GM23248 (cell line): ENCODE results near the gene SLIT3. TPM values are rescaled to one million over a fixed set of nuclear protein-coding genes. Genes with fewer than 3 reads are reported as not detected.
A peak's percentile ranks its signal among the peaks of the same experiment; 100 is the strongest.

Source experiments
- DNase-seq: peaks from one replicate; pipeline ENCODE4 v3.0.0-alpha.2; 2015
- H2AFZ ChIP-seq: fragments of 200-600 bp; sonication (generic); 2 replicates; pipeline ENCODE4 v1.6.1; 2016; ENCODE audit warnings: antibody characterized with exemption
- H3F3A ChIP-seq: fragments of 200-600 bp; sonication (generic); 2 replicates; pipeline ENCODE4 v1.6.1; 2016; ENCODE audit warnings: mild to moderate bottlenecking, antibody characterized with exemption, mixed run types; ENCODE audit not compliant: insufficient read depth
- H3K27ac ChIP-seq: fragments of 200-600 bp; sonication (generic); 2 replicates; pipeline ENCODE4 v1.5.1; 2016; ENCODE audit warnings: mild to moderate bottlenecking
- H3K27me3 ChIP-seq: fragments of 200-600 bp; sonication (generic); replicated peaks from 2 replicates; pipeline ENCODE4 v1.6.1; 2016; ENCODE audit warnings: mild to moderate bottlenecking; ENCODE audit not compliant: insufficient read depth
- H3K36me3 ChIP-seq: fragments of 200-600 bp; sonication (generic); 2 replicates; pipeline ENCODE4 v1.6.1; 2016; ENCODE audit warnings: low read depth, mild to moderate bottlenecking
- H3K4me1 ChIP-seq: fragments of 200-600 bp; sonication (generic); 2 replicates; pipeline ENCODE4 v1.6.1; 2016; ENCODE audit warnings: mild to moderate bottlenecking; ENCODE audit not compliant: insufficient read depth
- H3K4me2 ChIP-seq: fragments of 200-600 bp; sonication (generic); one replicate; pipeline ENCODE4 v1.6.1; 2016; ENCODE audit warnings: mild to moderate bottlenecking; ENCODE audit not compliant: unreplicated experiment
- H3K4me3 ChIP-seq: fragments of 200-600 bp; sonication (generic); 2 replicates; pipeline ENCODE4 v1.5.1; 2016; ENCODE audit warnings: mild to moderate bottlenecking
- H3K79me2 ChIP-seq: fragments of 200-600 bp; sonication (generic); 2 replicates; pipeline ENCODE4 v1.6.1; 2016; ENCODE audit warnings: mild to moderate bottlenecking; ENCODE audit not compliant: insufficient read depth
- H3K9ac ChIP-seq: fragments of 200-600 bp; sonication (generic); 2 replicates; pipeline ENCODE4 v1.6.1; 2016; ENCODE audit warnings: mild to moderate bottlenecking
- H3K9me2 ChIP-seq: fragments of 200-600 bp; sonication (generic); 2 replicates; pipeline ENCODE4 v1.6.1; 2016; ENCODE audit warnings: mixed run types, mild to moderate bottlenecking, moderate library complexity; ENCODE audit not compliant: insufficient read depth
- H3K9me3 ChIP-seq: fragments of 200-600 bp; sonication (generic); one replicate; pipeline ENCODE4 v1.6.1; 2017; ENCODE audit warnings: low read depth
- H4K20me1 ChIP-seq: fragments of 200-600 bp; sonication (generic); 2 replicates; pipeline ENCODE4 v1.6.0; 2016; ENCODE audit not compliant: insufficient read depth
- EZH2 ChIP-seq: fragments of 200-600 bp; sonication (generic); IDR thresholded peaks from 2 replicates; pipeline ENCODE4 v1.6.1; 2018; ENCODE audit warnings: antibody characterized with exemption, mild to moderate bottlenecking; ENCODE audit not compliant: insufficient read depth, poor library complexity, severe bottlenecking
- EZH2phosphoT487 ChIP-seq: fragments of 200-600 bp; sonication (generic); IDR thresholded peaks from 2 replicates; pipeline ENCODE4 v1.6.1; 2018; ENCODE audit warnings: antibody characterized with exemption, moderate library complexity, mild to moderate bottlenecking, low read depth; ENCODE audit not compliant: insufficient read depth
- WGBS, 2 experiments: methylation state at CpG; one replicate each; pipeline ENCODE4 v1.1.6; 2015 to 2017; ENCODE audit warnings: low lambda C conversion rate in 2 of 2, low coverage in 1 of 2; ENCODE audit errors: missing lambda C conversion rate in 2 of 2; 5-methylcytosine and 5-hydroxymethylcytosine counted together
- in situ Hi-C: fragments of 300-500 bp; cut with MboI; formaldehyde crosslinking; loops from 2 replicates; pipeline ENCODE4 v1.15.0; 2020
- polyA plus RNA-seq: library from polyadenylated mRNA; unstranded; fragments of >200 nt; fragmentation: Nextera tagmentation; extraction: Ambion mirVana; gene quantifications from 2 replicates; pipeline ENCODE4 v1.2.1, GENCODE V29; 2016
- total RNA-seq: library from RNA; depleted of rRNA; stranded (reverse); fragments of >200 nt; shearing (Covaris generic); gene quantifications from 2 replicates; pipeline ENCODE4 v1.2.3, GENCODE V29; 2014

SLIT3 gene
- total and polyA plus RNA-seq, 2 experiments from 2014 or later = 61.9 to 100 TPM

- H3F3A ChIP-seq = peaks cover 4% of the 10 kb centered on the region; the same call in 1 of the 2 replicates
- peak overlapping the region; percentile 44; the same call in 1 of the 2 replicates for H2AFZ ChIP-seq
- peaks cover 16% of the 10 kb centered on the region for H3K4me1 ChIP-seq
- H3K36me3 ChIP-seq = no peaks in the 10 kb centered on the region
- H3K4me2 ChIP-seq = no peak overlapping the region
- no peak overlapping the region for H3K4me3 ChIP-seq
- 40 to 44% methylated on average over 2 of the region's 2 CpGs for WGBS, 2 experiments
- H3K9ac ChIP-seq = no peak overlapping the region
- H3K79me2 ChIP-seq = no peaks in the 10 kb centered on the region
- in situ Hi-C loops = loop anchor here (10.0 kb wide), 1 partner anchor 323 kb away; no protein-coding TSS in a partner anchor
- H4K20me1 ChIP-seq = no peaks in the 10 kb centered on the region
- H3K9me2 ChIP-seq = no peaks in the 10 kb centered on the region
- TF ChIP-seq EZH2phosphoT487 = no peak
- no peak for TF ChIP-seq EZH2
- H3K27ac ChIP-seq = no peak overlapping the region
- H3K27me3 ChIP-seq = no peaks in the 10 kb centered on the region
- H3K9me3 ChIP-seq = no peaks in the 10 kb centered on the region
- DNase-seq = peak; percentile 22
Observed at GRCh38 chr5:169307646-169308045, 6.7 kb upstream of the SLIT3 start.

- H2AFZ ChIP-seq = no peak overlapping the region
- WGBS, 2 experiments = 93 to 94% methylated on average over 4 of the region's 4 CpGs
- no peaks in the 10 kb centered on the region for H3K9me3 ChIP-seq
- H3K27me3 ChIP-seq = no peaks in the 10 kb centered on the region
- H3K4me1 ChIP-seq = peaks cover 32% of the 10 kb centered on the region
- H3K9ac ChIP-seq = no peak overlapping the region
- TF ChIP-seq EZH2 (no peak), EZH2phosphoT487 (no peak)
- in situ Hi-C loops = loop anchor here (10.0 kb wide), 1 partner anchor 321 kb away; no protein-coding TSS in a partner anchor
- no peak for DNase-seq
- H3K4me3 ChIP-seq = no peak overlapping the region
- H3K4me2 ChIP-seq = no peak overlapping the region
- H4K20me1 ChIP-seq = no peaks in the 10 kb centered on the region
- H3K9me2 ChIP-seq = no peaks in the 10 kb centered on the region
- no peaks in the 10 kb centered on the region for H3K79me2 ChIP-seq
- no peak overlapping the region for H3K27ac ChIP-seq
- no peaks in the 10 kb centered on the region for H3K36me3 ChIP-seq
- peaks cover 13% of the 10 kb centered on the region for H3F3A ChIP-seq
Observed at GRCh38 chr5:169305366-169305765, 4.4 kb upstream of the SLIT3 start.

GRCh38 chr5:169304175-169304574, 3.2 kb upstream of the SLIT3 start:
- Histone ChIP-seq H3K9me2 (no peaks in the 10 kb centered on the region), H3K9ac (no peak overlapping the region), H3K27me3 (no peaks in the 10 kb centered on the region), H3K27ac (no peak overlapping the region), H3K4me1 (peaks cover 32% of the 10 kb centered on the region), H3K4me2 (no peak overlapping the region), H3K9me3 (no peaks in the 10 kb centered on the region), H3K79me2 (0 out of 2 replicates have a peak, but pooled peaks cover 5% of the 10 kb centered on the region), H4K20me1 (no peaks in the 10 kb centered on the region), H3F3A (peaks cover 14% of the 10 kb centered on the region), H3K4me3 (no peak overlapping the region), H3K36me3 (no peaks in the 10 kb centered on the region), H2AFZ (no peak overlapping the region)
- 83 to 85% methylated on average over 1 of the region's 1 CpG for WGBS, 2 experiments
- no peak for TF ChIP-seq EZH2
- no peak for TF ChIP-seq EZH2phosphoT487
- in situ Hi-C loops = loop anchor here (10.0 kb wide), 1 partner anchor 319 kb away; no protein-coding TSS in a partner anchor
- no peak for DNase-seq

GRCh38 chr5:169303119-169303515, 2.2 kb upstream of the SLIT3 start:
- Histone ChIP-seq H3K79me2 (peaks cover 15% of the 10 kb centered on the region), H3K4me2 (peak overlapping the region; percentile 96), H3K36me3 (no peaks in the 10 kb centered on the region), H3F3A (peaks cover 21% of the 10 kb centered on the region), H3K9me3 (no peaks in the 10 kb centered on the region), H3K27ac (peak overlapping the region; percentile 34), H3K9ac (no peak overlapping the region), H3K9me2 (no peaks in the 10 kb centered on the region), H3K4me3 (no peak overlapping the region), H3K4me1 (peaks cover 40% of the 10 kb centered on the region), H4K20me1 (no peaks in the 10 kb centered on the region), H2AFZ (peak overlapping the region; percentile 69), H3K27me3 (no peaks in the 10 kb centered on the region)
- in situ Hi-C loops = loop anchor here (10.0 kb wide), 1 partner anchor 318 kb away; no protein-coding TSS in a partner anchor
- DNase-seq = peak; percentile 48
- TF ChIP-seq EZH2phosphoT487 = no peak
- no peak for TF ChIP-seq EZH2
